Ascending aorta (tissue), 2 donors: Measurements from ENCODE around the gene PPP1R14D. TPM values are rescaled to one million over a fixed set of nuclear protein-coding genes. Genes with fewer than 3 reads are reported as not detected.

Experiments used
- DNase-seq, 2 donors: peaks; one replicate each; pipeline ENCODE4 v3.0.0-alpha.2; 2019; ENCODE audit warnings: low spot score in 2 of 2
- H3K27ac ChIP-seq, 2 donors: fragments of 200-600 bp; sonication (generic); one replicate each; pipeline ENCODE4 v1.5.1; 2016 to 2017; ENCODE audit warnings: mild to moderate bottlenecking in 1 of 2
- H3K27me3 ChIP-seq: fragments of 200-600 bp; sonication (generic); one replicate; pipeline ENCODE4 v1.5.1; 2017
- H3K36me3 ChIP-seq, 2 donors: fragments of 200-600 bp; sonication (generic); one replicate each; pipeline ENCODE4 v1.5.1; 2016
- H3K4me1 ChIP-seq, 2 donors: fragments of 200-600 bp; sonication (generic); one replicate each; pipeline ENCODE4 v1.5.1; 2016 to 2017; ENCODE audit warnings: mild to moderate bottlenecking in 1 of 2
- H3K4me3 ChIP-seq, 2 donors: fragments of 200-600 bp; sonication (generic); one replicate each; pipeline ENCODE4 v1.5.1; 2016 to 2017; ENCODE audit warnings: mild to moderate bottlenecking in 1 of 2
- H3K9me3 ChIP-seq, 2 donors: fragments of 200-600 bp; sonication (generic); one replicate each; pipeline ENCODE4 v1.5.1; 2016
- CTCF ChIP-seq, 3 experiments: fragments of 200-600 bp in 2 of 3; fragments of 450-650 bp in 1 of 3; sonication (generic) in 2 of 3; IDR thresholded peaks; one replicate each; pipeline ENCODE4 v1.5.1; 2016 to 2019; ENCODE audit warnings: antibody characterized with exemption in 3 of 3, mild to moderate bottlenecking in 1 of 3, moderate library complexity in 1 of 3
- intact Hi-C: fragments of 100-400 bp; cut with DNase I; formaldehyde crosslinking; loops from one replicate; pipeline ENCODE4 v1.15.1; 2023
- total RNA-seq: library from RNA; depleted of rRNA; stranded (reverse); fragments of >200 nt; gene quantifications from one replicate; pipeline ENCODE4 v1.1.0, GENCODE V29; 2016

PPP1R14D gene
- total RNA-seq, 1 donor from 2014 or later, result not detected

GRCh38 chr15:40799523-40799922 lies 29.0 kb downstream of the PPP1R14D start:
- Histone ChIP-seq H3K4me3 (no peak overlapping the region), H3K9me3 (no peaks in the 10 kb centered on the region), H3K36me3 (peaks cover 0 to 3% of the 10 kb centered on the region in 2 donors), H3K27ac (no peak overlapping the region), H3K27me3 (no peaks in the 10 kb centered on the region), H3K4me1 (no peaks in the 10 kb centered on the region)
- DNase-seq, result no peak
- no peak for TF ChIP-seq CTCF (IDR thresholded peaks at IDR 0.05)
- intact Hi-C loops, result no loop called here

DNA sequence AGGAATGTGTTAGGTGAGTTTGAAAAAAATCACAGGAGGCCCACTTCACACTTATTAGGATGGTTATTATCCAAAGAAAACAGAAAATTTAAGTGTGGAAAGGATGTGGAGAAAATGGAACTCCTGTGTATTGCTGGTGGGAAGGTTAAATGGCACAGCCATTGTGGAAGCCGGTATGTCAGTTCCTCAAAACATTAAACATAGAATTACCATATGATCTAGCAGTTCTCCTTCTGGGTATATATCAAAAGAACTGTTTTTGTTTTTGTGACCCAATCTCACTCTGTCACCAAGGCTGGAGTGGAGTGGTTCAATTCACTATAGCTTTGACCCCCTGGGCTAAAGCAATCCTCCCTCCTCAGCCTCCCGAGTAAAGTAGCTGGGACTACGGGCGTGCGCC lies 32.0 kb downstream of the PPP1R14D start:
- no peak for DNase-seq
- Histone ChIP-seq H3K27ac (no peak overlapping the region), H3K4me1 (no peaks in the 10 kb centered on the region), H3K36me3 (peaks cover 4 to 5% of the 10 kb centered on the region in 2 donors), H3K27me3 (no peaks in the 10 kb centered on the region), H3K9me3 (no peaks in the 10 kb centered on the region), H3K4me3 (no peak overlapping the region)
- no peak for TF ChIP-seq CTCF (IDR thresholded peaks at IDR 0.05)
- intact Hi-C loops, result no loop called here

GRCh38 chr15:40796041-40796440 lies 32.5 kb downstream of the PPP1R14D start:
- Histone ChIP-seq H3K36me3 (peaks cover 8 to 9% of the 10 kb centered on the region in 2 donors), H3K27ac (no peak overlapping the region), H3K9me3 (no peaks in the 10 kb centered on the region), H3K4me3 (no peak overlapping the region), H3K4me1 (no peaks in the 10 kb centered on the region), H3K27me3 (no peaks in the 10 kb centered on the region)
- no peak for TF ChIP-seq CTCF (IDR thresholded peaks at IDR 0.05)
- intact Hi-C loops, result no loop called here
- no peak for DNase-seq

GRCh38 chr15:40793216-40793989 lies 35.1 kb downstream of the PPP1R14D start:
- H3K27ac ChIP-seq, result no peak overlapping the region
- intact Hi-C loops, result no loop called here
- H3K4me1 ChIP-seq, result no peaks in the 10 kb centered on the region
- H3K36me3 ChIP-seq, result peaks cover 9% of the 10 kb centered on the region in 2 donors
- TF ChIP-seq CTCF (IDR thresholded peaks at IDR 0.05), result no peak
- no peaks in the 10 kb centered on the region for H3K27me3 ChIP-seq
- H3K9me3 ChIP-seq, result no peaks in the 10 kb centered on the region
- DNase-seq, result no peak
- no peak overlapping the region for H3K4me3 ChIP-seq

GRCh38 chr15:40792394-40792793 lies 36.1 kb downstream of the PPP1R14D start:
- intact Hi-C loops, result no loop called here

More at GRCh38 chr15:40792394-40792793, 36.1 kb downstream of the PPP1R14D start:
- Histone ChIP-seq H3K4me1 (peaks cover 0 to 2% of the 10 kb centered on the region in 2 donors), H3K36me3 (peaks cover 9% of the 10 kb centered on the region in 2 donors), H3K9me3 (no peaks in the 10 kb centered on the region), H3K27ac (no peak overlapping the region), H3K27me3 (no peaks in the 10 kb centered on the region), H3K4me3 (no peak overlapping the region)
- no peak for TF ChIP-seq CTCF (IDR thresholded peaks at IDR 0.05)
- no peak for DNase-seq
